H1 (cell line): ENCODE data around the gene TPSB2. TPM values are rescaled to one million over a fixed set of nuclear protein-coding genes. Genes with fewer than 3 reads are reported as not detected.

Source experiments
- CTCF ChIA-PET: fragments of 300-600 bp; sonication (Branson Sonifier 250); formaldehyde crosslinking; loops from one replicate; lab custom pipeline; 2021; ENCODE audit not compliant: partially characterized antibody; lab: Charles Lee
- POLR2A ChIA-PET: fragments of 300-600 bp; sonication (Branson Sonifier 250); formaldehyde crosslinking; loops from one replicate; lab custom pipeline; 2021; ENCODE audit warnings: inconsistent platforms; ENCODE audit not compliant: partially characterized antibody; lab: Charles Lee
- DNase-seq, 2 experiments: peaks; one replicate each; pipeline versions ENCODE4 v3.0.0 to v3.0.0-alpha.2; 2010 to 2022; ENCODE audit warnings: low spot score in 2 of 2, low read depth in 1 of 2, mixed read lengths in 1 of 2
- FAIRE-seq: peaks from 2 replicates; lab custom pipeline; 2011; peaks lifted over from hg19 to GRCh38; lab: Jason Lieb, UNC
- H2AFZ ChIP-seq: 2 replicates; pipeline ENCODE4 v1.8.1; 2012; ENCODE audit warnings: low read length, inconsistent platforms
- H2AK5ac ChIP-seq: 2 replicates; pipeline ENCODE4 v1.6.1; 2013; ENCODE audit warnings: low read depth, low read length
- H2BK120ac ChIP-seq: replicated peaks from 2 replicates; pipeline ENCODE3; 2013; ENCODE audit warnings: low read depth, low read length, inconsistent platforms
- H2BK12ac ChIP-seq: 2 replicates; pipeline ENCODE4 v1.6.1; 2013; ENCODE audit warnings: low read depth, low read length
- H2BK15ac ChIP-seq: 2 replicates; pipeline ENCODE4 v1.6.1; 2013; ENCODE audit warnings: low read length
- H2BK20ac ChIP-seq: 2 replicates; pipeline ENCODE4 v1.6.1; 2013; ENCODE audit warnings: low read length
- H2BK5ac ChIP-seq: 2 replicates; pipeline ENCODE4 v1.6.1; 2013; ENCODE audit warnings: low read depth, low read length
- H3K14ac ChIP-seq: 2 replicates; pipeline ENCODE4 v1.6.1; 2013; ENCODE audit warnings: inconsistent platforms; ENCODE audit not compliant: insufficient read length
- H3K18ac ChIP-seq: 2 replicates; pipeline ENCODE4 v1.6.1; 2013; ENCODE audit warnings: low read length; ENCODE audit errors: extremely low read depth
- H3K23ac ChIP-seq: 2 replicates; pipeline ENCODE4 v1.6.1; 2013; ENCODE audit warnings: inconsistent platforms; ENCODE audit not compliant: insufficient read length
- H3K23me2 ChIP-seq: 2 replicates; pipeline ENCODE4 v1.6.1; 2013; ENCODE audit warnings: low read depth, low read length
- H3K27ac ChIP-seq: 2 replicates; pipeline ENCODE4 v1.6.1; 2011; ENCODE audit warnings: low read depth, low read length, inconsistent platforms
- H3K27me3 ChIP-seq, 4 experiments: replicated peaks in 1 of 4; 1 replicate in 1 of 4; 2 replicates in 3 of 4; pipeline versions ENCODE4 v1.6.1 to v1.8.1; 2011 to 2013; ENCODE audit warnings: low read length in 3 of 4, mild to moderate bottlenecking in 3 of 4, inconsistent platforms in 2 of 4, mixed read lengths in 2 of 4, moderate library complexity in 1 of 4; ENCODE audit not compliant: control insufficient read depth in 3 of 4, insufficient read depth in 3 of 4; ENCODE audit errors: extremely low read depth in 1 of 4
- H3K36me3 ChIP-seq, 4 experiments: 2 replicates each; pipeline versions ENCODE4 v1.6.1 to v1.8.1; 2011 to 2013; ENCODE audit warnings: mild to moderate bottlenecking in 4 of 4, low read length in 3 of 4, moderate library complexity in 2 of 4, control low read depth in 1 of 4, inconsistent platforms in 1 of 4; ENCODE audit not compliant: insufficient read depth in 4 of 4, control insufficient read depth in 2 of 4
- H3K4ac ChIP-seq: replicated peaks from 2 replicates; pipeline ENCODE3; 2013; ENCODE audit warnings: low read length, low read depth, mixed read lengths, inconsistent platforms; ENCODE audit not compliant: insufficient read length
- H3K4me1 ChIP-seq, 4 experiments: replicated peaks in 1 of 4; 1 replicate in 1 of 4; 2 replicates in 3 of 4; pipeline versions ENCODE4 v1.6.1 to v1.8.1; 2011 to 2013; ENCODE audit warnings: low read length in 3 of 4, inconsistent platforms in 2 of 4, mixed read lengths in 1 of 4; ENCODE audit not compliant: insufficient read depth in 4 of 4, control insufficient read depth in 3 of 4
- H3K4me2 ChIP-seq, 2 experiments: 2 replicates each; pipeline versions ENCODE4 v1.6.1 to v1.8.1; 2011 to 2013; ENCODE audit warnings: low read depth in 2 of 2, low read length in 2 of 2, control low read depth in 1 of 2, inconsistent platforms in 1 of 2, mild to moderate bottlenecking in 1 of 2; ENCODE audit not compliant: insufficient read depth in 1 of 2
- H3K4me3 ChIP-seq, 4 experiments: fragments of 200-600, 300-600 bp in 1 of 4; sonication (generic), shearing (Covaris generic), sonication (Bioruptor Twin) in 1 of 4; 2 replicates each; pipeline versions ENCODE4 v1.5.1 to v1.8.1; 2011 to 2016; ENCODE audit warnings: low read length in 4 of 4, low read depth in 3 of 4, control low read depth in 2 of 4, inconsistent platforms in 2 of 4, mild to moderate bottlenecking in 2 of 4, mixed read lengths in 1 of 4, moderate library complexity in 1 of 4; ENCODE audit not compliant: insufficient read depth in 2 of 4; ENCODE audit errors: extremely low read depth in 1 of 4
- H3K56ac ChIP-seq: replicated peaks from 2 replicates; pipeline ENCODE3; 2013; ENCODE audit warnings: low read depth, mild to moderate bottlenecking, mixed read lengths, low read length, inconsistent platforms; ENCODE audit not compliant: insufficient read length
- H3K79me1 ChIP-seq: 2 replicates; pipeline ENCODE4 v1.6.1; 2013; ENCODE audit warnings: low read depth, low read length, control low read depth
- H3K79me2 ChIP-seq, 2 experiments: 2 replicates each; pipeline versions ENCODE4 v1.6.1 to v1.8.1; 2012 to 2013; ENCODE audit warnings: low read length in 2 of 2, mild to moderate bottlenecking in 2 of 2, inconsistent platforms in 1 of 2; ENCODE audit not compliant: insufficient read depth in 2 of 2, control insufficient read depth in 1 of 2
- H3K9ac ChIP-seq, 4 experiments: replicated peaks in 1 of 4; 1 replicate in 1 of 4; 2 replicates in 3 of 4; pipeline versions ENCODE4 v1.6.1 to v1.8.1; 2011 to 2013; ENCODE audit warnings: low read depth in 3 of 4, low read length in 3 of 4, control low read depth in 2 of 4, mild to moderate bottlenecking in 2 of 4, moderate library complexity in 2 of 4, inconsistent platforms in 1 of 4; ENCODE audit errors: extremely low read depth in 1 of 4
- H3K9me3 ChIP-seq, 2 experiments: 2 replicates each; pipeline versions ENCODE4 v1.6.1 to v1.8.1; 2012 to 2013; ENCODE audit warnings: mild to moderate bottlenecking in 2 of 2, moderate library complexity in 2 of 2, control low read depth in 1 of 2, inconsistent platforms in 1 of 2, low read depth in 1 of 2, low read length in 1 of 2, mixed read lengths in 1 of 2; ENCODE audit not compliant: insufficient read depth in 2 of 2
- H4K20me1 ChIP-seq, 2 experiments: replicated peaks in 1 of 2; 2 replicates each; pipeline versions ENCODE3 to v1.8.1; 2011 to 2013; ENCODE audit warnings: inconsistent platforms in 2 of 2, low read length in 2 of 2, mild to moderate bottlenecking in 1 of 2; ENCODE audit not compliant: insufficient read depth in 2 of 2, control insufficient read depth in 1 of 2
- H4K5ac ChIP-seq: 2 replicates; pipeline ENCODE4 v1.6.1; 2013; ENCODE audit warnings: low read length, low read depth, mixed read lengths, inconsistent platforms; ENCODE audit not compliant: insufficient read length
- H4K8ac ChIP-seq: 2 replicates; pipeline ENCODE4 v1.8.0; 2013; ENCODE audit warnings: mild to moderate bottlenecking, moderate library complexity, low read length, inconsistent platforms; ENCODE audit not compliant: insufficient read depth; ENCODE audit errors: extremely low read depth
- H4K91ac ChIP-seq: replicated peaks from 2 replicates; pipeline ENCODE3; 2013; ENCODE audit warnings: low read length, mixed read lengths, inconsistent platforms; ENCODE audit not compliant: insufficient read length
- BRCA1 ChIP-seq: IDR thresholded peaks from 2 replicates; pipeline ENCODE4 v1.6.1; 2012; ENCODE audit warnings: low read depth, low read length, improper control_type of control experiment
- CEBPB ChIP-seq: IDR thresholded peaks from 2 replicates; pipeline ENCODE4 v1.6.1; 2012; ENCODE audit warnings: low read depth, low read length
- CTBP2 ChIP-seq: IDR thresholded peaks from 2 replicates; pipeline ENCODE4 v1.7.0; 2011; ENCODE audit warnings: borderline replicate concordance, mild to moderate bottlenecking, moderate library complexity, mixed read lengths, low read length; ENCODE audit not compliant: insufficient read depth, insufficient read length
- GABPA ChIP-seq: IDR thresholded peaks from 2 replicates; pipeline ENCODE4 v1.6.1; 2011; ENCODE audit warnings: mild to moderate bottlenecking, low read length, moderate library complexity, borderline replicate concordance; ENCODE audit not compliant: insufficient read depth
- HDAC2 ChIP-seq, 2 experiments: fragments of 300-600 bp in 1 of 2; sonication (generic) in 1 of 2; IDR thresholded peaks; 2 replicates each; pipeline ENCODE4 v1.6.1; 2011 to 2012; ENCODE audit warnings: low read depth in 2 of 2, low read length in 2 of 2, mild to moderate bottlenecking in 2 of 2, moderate library complexity in 2 of 2, borderline replicate concordance in 1 of 2, inconsistent platforms in 1 of 2
- RFX5 ChIP-seq: IDR thresholded peaks from 2 replicates; pipeline ENCODE4 v1.6.1; 2011; ENCODE audit warnings: low read depth, low read length, improper control_type of control experiment, borderline replicate concordance
- SUZ12 ChIP-seq: fragments of 200-600 bp; sonication (generic); IDR thresholded peaks from 2 replicates; pipeline ENCODE4 v1.6.1; 2012; ENCODE audit warnings: mild to moderate bottlenecking, inconsistent platforms, low read length, moderate library complexity, mixed read lengths
- TBP ChIP-seq: IDR thresholded peaks from 2 replicates; pipeline ENCODE4 v1.6.1; 2011; ENCODE audit warnings: low read depth, low read length, improper control_type of control experiment
- TCF12 ChIP-seq: IDR thresholded peaks from 2 replicates; pipeline ENCODE4 v1.6.1; 2011; ENCODE audit warnings: low read depth, mild to moderate bottlenecking, low read length
- WGBS, 2 experiments: shearing (Covaris generic) in 1 of 2; methylation state at CpG; one replicate each; pipeline versions ENCODE4 v1.1.6 to v1.1.7; 2013 to 2015; ENCODE audit warnings: low lambda C conversion rate in 2 of 2, mixed read lengths in 2 of 2, inconsistent platforms in 1 of 2, low coverage in 1 of 2, missing lambda C conversion rate in 1 of 2; ENCODE audit not compliant: insufficient replicate concordance in 2 of 2, insufficient coverage in 1 of 2, insufficient read length in 1 of 2; ENCODE audit errors: extremely low coverage in 1 of 2, missing lambda C conversion rate in 1 of 2; 5-methylcytosine and 5-hydroxymethylcytosine counted together
- polyA plus RNA-seq, 7 experiments: library from polyadenylated mRNA; depleted of rRNA in 3 of 7; stranded (reverse) in 5 of 7; unstranded in 2 of 7; fragments of >200 nt in 5 of 7; fragments of 200-250 nt in 2 of 7; gene quantifications; 1 replicate in 5 of 7; 2 replicates in 1 of 7; 4 replicates in 1 of 7; pipeline versions ENCODE4 v1.2.1 to v1.2.3, GENCODE V29; 2011 to 2013; ENCODE audit warnings: missing spikeins in 2 of 7, mixed read lengths in 2 of 7
- total RNA-seq: library from RNA; stranded (reverse); fragmentation: NEBNext Ultra II Directional; extraction: Animal tissue kit (Norgen Biotek cat#: 25700); gene quantifications from 2 replicates; pipeline ENCODE4 v1.2.1, GENCODE V29; 2021
- TF ChIP-seq, protein P1 (sequence below), 3 experiments: IDR thresholded peaks; 1 replicate in 2 of 3; 2 replicates in 1 of 3; pipeline versions ENCODE4 v1.5.1 to v1.6.1; 2011; ENCODE audit warnings: low read length in 3 of 3, mild to moderate bottlenecking in 3 of 3, inconsistent platforms in 2 of 3, low read depth in 1 of 3, moderate library complexity in 1 of 3; ENCODE audit not compliant: insufficient read depth in 1 of 3; ENCODE audit errors: control extremely low read depth in 1 of 3
- TF ChIP-seq, protein P2 (sequence below): IDR thresholded peaks from 2 replicates; pipeline ENCODE4 v1.6.1; 2012; ENCODE audit warnings: inconsistent platforms

Gene TPSB2
- total and polyA plus RNA-seq, 2 of the 8 experiments (the other 6 are each of a cell fraction or from before 2014, with no cell fraction given): 0.08 TPM; not detected in 1

DNA sequence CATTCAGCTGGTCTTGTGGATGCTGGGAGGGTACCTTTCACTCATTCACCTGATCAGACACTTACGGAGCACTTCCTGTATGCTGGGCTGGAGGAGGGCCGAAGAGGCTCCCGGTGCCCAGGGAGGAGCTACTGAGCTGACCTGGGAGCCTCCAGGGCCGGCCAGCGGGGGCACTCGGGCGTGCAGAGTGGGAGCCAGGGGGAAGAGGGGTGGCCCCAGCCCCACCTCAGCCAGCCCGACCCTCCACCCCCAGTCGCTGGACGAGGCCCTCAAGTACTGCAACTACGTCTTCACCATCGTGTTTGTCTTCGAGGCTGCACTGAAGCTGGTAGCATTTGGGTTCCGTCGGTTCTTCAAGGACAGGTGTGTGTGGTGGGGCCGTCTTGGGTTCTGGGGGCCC lies 15.3 kb downstream of the TPSB2 start:
- H3K79me1 ChIP-seq: no peaks in the 10 kb centered on the region
- no peak overlapping the region for H2BK120ac ChIP-seq
- peaks cover 4 to 69% (median 11%) of the 10 kb centered on the region in 4 experiments; a peak in 4 of 8 replicates for H3K36me3 ChIP-seq
- H3K23ac ChIP-seq: no peak overlapping the region
- no peaks in the 10 kb centered on the region for H3K4me1 ChIP-seq
- H3K79me2 ChIP-seq: no peaks in the 10 kb centered on the region
- H2BK20ac ChIP-seq: no peak overlapping the region
- no peak overlapping the region for H2BK15ac ChIP-seq
- H3K4me2 ChIP-seq: no peak overlapping the region
- H2AFZ ChIP-seq: no peak overlapping the region
- H3K27me3 ChIP-seq: no peaks in the 10 kb centered on the region
- H3K56ac ChIP-seq: no peak overlapping the region
- no peak overlapping the region for H4K91ac ChIP-seq
- no peak overlapping the region for H3K27ac ChIP-seq
- H3K9ac ChIP-seq: no peak overlapping the region
- no peak overlapping the region for H3K4ac ChIP-seq
- H3K9me3 ChIP-seq: no peaks in the 10 kb centered on the region
- H4K5ac ChIP-seq: no peak overlapping the region
- DNase-seq (no peak), FAIRE-seq (no peak)
- H3K18ac ChIP-seq: no peak overlapping the region
- POLR2A ChIA-PET: no interaction called here
- no peak overlapping the region for H4K8ac ChIP-seq
- H2BK12ac ChIP-seq: no peak overlapping the region
- H4K20me1 ChIP-seq: peaks cover 0 to 4% of the 10 kb centered on the region in 2 experiments
- no peaks in the 10 kb centered on the region for H3K23me2 ChIP-seq
- H2AK5ac ChIP-seq: no peak overlapping the region
- no peak overlapping the region for H3K4me3 ChIP-seq
- H3K14ac ChIP-seq: no peak overlapping the region
- WGBS, 2 experiments: 97% methylated on average over 10 of the region's 16 CpGs; no CpG with 5 or more reads in 1 of the 2 experiments
- H2BK5ac ChIP-seq: no peak overlapping the region; the same call in 1 of the 2 replicates
- CTCF ChIA-PET: interaction anchor here (0.7 to 1.3 kb wide), 3 partner anchors 10 to 149 kb away, joined by 3 to 4 read pairs (median 4); no protein-coding TSS in a partner anchor
- TF ChIP-seq TCF12 (no peak), HDAC2 (IDR thresholded peaks at IDR 0.05; ENCODE audit: borderline replicate concordance in 1 of 2, low read depth in 2 of 2, low read length in 2 of 2) (no peak), SUZ12 (no peak), CEBPB (no peak), RFX5 (no peak), TBP (no peak), CTBP2 (no peak), BRCA1 (no peak), GABPA (no peak)
- TF ChIP-seq, protein P1, sequence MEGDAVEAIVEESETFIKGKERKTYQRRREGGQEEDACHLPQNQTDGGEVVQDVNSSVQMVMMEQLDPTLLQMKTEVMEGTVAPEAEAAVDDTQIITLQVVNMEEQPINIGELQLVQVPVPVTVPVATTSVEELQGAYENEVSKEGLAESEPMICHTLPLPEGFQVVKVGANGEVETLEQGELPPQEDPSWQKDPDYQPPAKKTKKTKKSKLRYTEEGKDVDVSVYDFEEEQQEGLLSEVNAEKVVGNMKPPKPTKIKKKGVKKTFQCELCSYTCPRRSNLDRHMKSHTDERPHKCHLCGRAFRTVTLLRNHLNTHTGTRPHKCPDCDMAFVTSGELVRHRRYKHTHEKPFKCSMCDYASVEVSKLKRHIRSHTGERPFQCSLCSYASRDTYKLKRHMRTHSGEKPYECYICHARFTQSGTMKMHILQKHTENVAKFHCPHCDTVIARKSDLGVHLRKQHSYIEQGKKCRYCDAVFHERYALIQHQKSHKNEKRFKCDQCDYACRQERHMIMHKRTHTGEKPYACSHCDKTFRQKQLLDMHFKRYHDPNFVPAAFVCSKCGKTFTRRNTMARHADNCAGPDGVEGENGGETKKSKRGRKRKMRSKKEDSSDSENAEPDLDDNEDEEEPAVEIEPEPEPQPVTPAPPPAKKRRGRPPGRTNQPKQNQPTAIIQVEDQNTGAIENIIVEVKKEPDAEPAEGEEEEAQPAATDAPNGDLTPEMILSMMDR (IDR thresholded peaks at IDR 0.05; ENCODE audit: control extremely low read depth in 1 of 3, insufficient read depth in 1 of 3, low read depth in 1 of 3, low read length in 3 of 3): no peak
- TF ChIP-seq, protein P2, sequence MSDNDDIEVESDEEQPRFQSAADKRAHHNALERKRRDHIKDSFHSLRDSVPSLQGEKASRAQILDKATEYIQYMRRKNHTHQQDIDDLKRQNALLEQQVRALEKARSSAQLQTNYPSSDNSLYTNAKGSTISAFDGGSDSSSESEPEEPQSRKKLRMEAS: no peak
